Body of pancreas (tissue), 4 donors: ENCODE data around the gene TMPRSS13. TPM values are rescaled to one million over a fixed set of nuclear protein-coding genes. Genes with fewer than 3 reads are reported as not detected.

Experiments
- ATAC-seq: fragments of 150-250 bp; one replicate; pipeline ENCODE4 v1.9.1; 2016
- DNase-seq, 4 donors: peaks; one replicate each; pipeline ENCODE4 v3.0.0-alpha.2; 2019
- H3K27ac ChIP-seq, 4 donors: fragments of 200-600 bp; sonication (generic); 1 replicate in 3 of 4; 2 replicates in 1 of 4; pipeline versions ENCODE4 v1.5.1 to v1.6.1; 2016 to 2019; ENCODE audit warnings: mild to moderate bottlenecking in 1 of 4, mixed read lengths in 1 of 4, moderate library complexity in 1 of 4
- H3K27me3 ChIP-seq, 2 donors: fragments of 200-600 bp; sonication (generic); one replicate each; pipeline ENCODE4 v1.6.0; 2016; ENCODE audit warnings: mild to moderate bottlenecking in 1 of 2
- H3K36me3 ChIP-seq, 2 donors: fragments of 200-600 bp; sonication (generic); replicated peaks in 1 of 2; 2 replicates each; pipeline ENCODE4 v1.5.1; 2016; ENCODE audit warnings: low read depth in 2 of 2; ENCODE audit not compliant: insufficient read depth in 1 of 2
- H3K4me1 ChIP-seq: fragments of 200-600 bp; sonication (generic); one replicate; pipeline ENCODE4 v1.6.0; 2016
- H3K4me3 ChIP-seq, 2 donors: fragments of 200-600 bp; sonication (generic); 1 replicate in 1 of 2; 2 replicates in 1 of 2; pipeline ENCODE4 v1.5.1; 2016 to 2019
- H3K9me3 ChIP-seq, 3 donors: fragments of 200-600 bp; sonication (generic); 1 replicate in 2 of 3; 2 replicates in 1 of 3; pipeline ENCODE4 v1.5.1; 2016
- CTCF ChIP-seq, 7 experiments: fragments of 450-650 bp in 4 of 7; fragments of 200-600 bp in 3 of 7; sonication (generic) in 3 of 7; IDR thresholded peaks; one replicate each; pipeline ENCODE4 v1.5.1; 2016 to 2019; ENCODE audit warnings: antibody characterized with exemption in 7 of 7
- POLR2A ChIP-seq, 3 donors: fragments of 450-650 bp; IDR thresholded peaks; one replicate each; pipeline ENCODE4 v1.6.1; 2016; ENCODE audit warnings: antibody characterized with exemption in 3 of 3, mild to moderate bottlenecking in 2 of 3
- WGBS, 2 donors: methylation state at CpG; one replicate each; pipeline ENCODE4 v1.1.5; 2017; 5-methylcytosine and 5-hydroxymethylcytosine counted together
- intact Hi-C: fragments of 100-400 bp; cut with DNase I; formaldehyde crosslinking; loops from one replicate; pipeline ENCODE4 v1.15.1; 2023
- total RNA-seq, 2 donors: library from RNA; depleted of rRNA; stranded (reverse); fragments of >200 nt; gene quantifications; one replicate each; pipeline ENCODE4 v1.1.0, GENCODE V29; 2016

Gene TMPRSS13
- total RNA-seq, 2 donors from 2014 or later: 1.6 to 4.9 TPM

GRCh38 chr11:117906710-117907109, 22.5 kb downstream of the TMPRSS13 start:
- TF ChIP-seq POLR2A (IDR thresholded peaks at IDR 0.05) (no peak), CTCF (IDR thresholded peaks at IDR 0.05) (no peak)
- ATAC-seq (no peak), DNase-seq (no peak)
- Histone ChIP-seq H3K27ac (no peak overlapping the region), H3K9me3 (no peaks in the 10 kb centered on the region), H3K4me3 (no peak overlapping the region), H3K4me1 (peaks cover 3% of the 10 kb centered on the region), H3K27me3 (no peaks in the 10 kb centered on the region), H3K36me3 (no peaks in the 10 kb centered on the region)
- intact Hi-C loops: no loop called here
- 74 to 75% methylated on average over 4 of the region's 4 CpGs for WGBS, 2 donors

GRCh38 chr11:117906126-117906525, 23.1 kb downstream of the TMPRSS13 start:
- ATAC-seq (no peak), DNase-seq (no peak)
- Histone ChIP-seq H3K9me3 (no peaks in the 10 kb centered on the region), H3K27ac (no peak overlapping the region), H3K36me3 (no peaks in the 10 kb centered on the region), H3K27me3 (no peaks in the 10 kb centered on the region), H3K4me1 (peaks cover 3% of the 10 kb centered on the region), H3K4me3 (no peak overlapping the region)
- intact Hi-C loops: no loop called here
- 81 to 88% methylated on average over 2 of the region's 2 CpGs for WGBS, 2 donors
- TF ChIP-seq POLR2A (IDR thresholded peaks at IDR 0.05) (no peak), CTCF (IDR thresholded peaks at IDR 0.05) (no peak)

GRCh38 chr11:117905524-117905923, 23.7 kb downstream of the TMPRSS13 start:
- H3K9me3 ChIP-seq: no peaks in the 10 kb centered on the region
- DNase-seq: no peak
- intact Hi-C loops: no loop called here
- peaks cover 3% of the 10 kb centered on the region for H3K4me1 ChIP-seq
- H3K4me3 ChIP-seq: no peak overlapping the region
- no peak for ATAC-seq
- H3K36me3 ChIP-seq: no peaks in the 10 kb centered on the region
- no peak overlapping the region for H3K27ac ChIP-seq
- H3K27me3 ChIP-seq: no peaks in the 10 kb centered on the region
- TF ChIP-seq CTCF (IDR thresholded peaks at IDR 0.05) (no peak), POLR2A (IDR thresholded peaks at IDR 0.05) (no peak)
- 59 to 71% methylated on average over 4 of the region's 4 CpGs for WGBS, 2 donors

GRCh38 chr11:117903505-117904382, 25.5 kb downstream of the TMPRSS13 start:
- intact Hi-C loops: no loop called here
- Histone ChIP-seq H3K27ac (no peak overlapping the region), H3K36me3 (no peaks in the 10 kb centered on the region), H3K4me1 (peaks cover 3% of the 10 kb centered on the region), H3K4me3 (no peak overlapping the region), H3K27me3 (no peaks in the 10 kb centered on the region), H3K9me3 (no peaks in the 10 kb centered on the region)
- DNase-seq (no peak), ATAC-seq (no peak)
- 63 to 66% methylated on average over 10 to 14 of the region's 14 CpGs for WGBS, 2 donors
- TF ChIP-seq POLR2A (IDR thresholded peaks at IDR 0.05) (no peak), CTCF (IDR thresholded peaks at IDR 0.05) (no peak)
